ENCODE measurements around the gene ZBTB9.

ZBTB9 gene

GRCh38 chr6:33434961-33435360 is 19.4 kb upstream of the ZBTB9 start:
- peaks cover 25% of the 10 kb centered on the region for H3K4me1 ChIP-seq (ENCODE audit: insufficient read depth, low read length, severe bottlenecking)
- no peaks in the 10 kb centered on the region for H3K9me2 ChIP-seq (ENCODE audit: low read depth, low read length)
- no peaks in the 10 kb centered on the region for H4K20me1 ChIP-seq (ENCODE audit: insufficient read depth, low read length)
- no peak overlapping the region for H2AFZ ChIP-seq (ENCODE audit: low read length)
- H3K27me3 ChIP-seq (ENCODE audit: insufficient read depth, low read length), result no peaks in the 10 kb centered on the region
- H3K36me3 ChIP-seq (ENCODE audit: insufficient read depth, low read length), result peaks cover 28% of the 10 kb centered on the region
- H3K9me3 ChIP-seq (ENCODE audit: low read length), result no peaks in the 10 kb centered on the region
- H3K27ac ChIP-seq (ENCODE audit: low read depth, low read length, poor library complexity, severe bottlenecking), result no peak overlapping the region
- no peak overlapping the region for H3K9ac ChIP-seq (ENCODE audit: low read length)
- H3K4me2 ChIP-seq (ENCODE audit: low read length), result no peak overlapping the region
- TF ChIP-seq EZH2 (IDR thresholded peaks at IDR 0.05; ENCODE audit: borderline replicate concordance, low read length) (no peak), CTCF (IDR thresholded peaks at IDR 0.05; ENCODE audit: low read length) (no peak)
- no peaks in the 10 kb centered on the region for H3K79me2 ChIP-seq (ENCODE audit: insufficient read depth, low read length)
- H3F3A ChIP-seq (ENCODE audit: insufficient read depth, low read length), result no peaks in the 10 kb centered on the region
- no peak overlapping the region for H3K4me3 ChIP-seq (ENCODE audit: low read depth, low read length, poor library complexity, severe bottlenecking)

- Histone ChIP-seq H3K4me1 (ENCODE audit: insufficient read depth, low read length, severe bottlenecking) (peaks cover 2% of the 10 kb centered on the region), H3K4me2 (ENCODE audit: low read length) (no peak overlapping the region), H3K9me3 (ENCODE audit: low read length) (no peaks in the 10 kb centered on the region), H3K9ac (ENCODE audit: low read length) (no peak overlapping the region), H3K79me2 (ENCODE audit: insufficient read depth, low read length) (no peaks in the 10 kb centered on the region), H3K4me3 (ENCODE audit: low read depth, low read length, poor library complexity, severe bottlenecking) (no peak overlapping the region), H3K36me3 (ENCODE audit: insufficient read depth, low read length) (peaks cover 32% of the 10 kb centered on the region), H3K27me3 (ENCODE audit: insufficient read depth, low read length) (no peaks in the 10 kb centered on the region), H3K27ac (ENCODE audit: low read depth, low read length, poor library complexity, severe bottlenecking) (no peak overlapping the region), H3K9me2 (ENCODE audit: low read depth, low read length) (no peaks in the 10 kb centered on the region), H3F3A (ENCODE audit: insufficient read depth, low read length) (no peaks in the 10 kb centered on the region), H4K20me1 (ENCODE audit: insufficient read depth, low read length) (no peaks in the 10 kb centered on the region), H2AFZ (ENCODE audit: low read length) (no peak overlapping the region)
- TF ChIP-seq EZH2 (IDR thresholded peaks at IDR 0.05; ENCODE audit: borderline replicate concordance, low read length) (no peak), CTCF (IDR thresholded peaks at IDR 0.05; ENCODE audit: low read length) (no peak)
These were observed 16.7 kb upstream of the ZBTB9 start for GRCh38 chr6:33437666-33438065.

- no peak for TF ChIP-seq EZH2 (IDR thresholded peaks at IDR 0.05; ENCODE audit: borderline replicate concordance, low read length)
- TF ChIP-seq CTCF (IDR thresholded peaks at IDR 0.05; ENCODE audit: low read length), result no peak
- Histone ChIP-seq H3K79me2 (ENCODE audit: insufficient read depth, low read length) (no peaks in the 10 kb centered on the region), H3K27ac (ENCODE audit: low read depth, low read length, poor library complexity, severe bottlenecking) (no peak overlapping the region), H3K4me3 (ENCODE audit: low read depth, low read length, poor library complexity, severe bottlenecking) (no peak overlapping the region), H2AFZ (ENCODE audit: low read length) (no peak overlapping the region), H3K4me2 (ENCODE audit: low read length) (no peak overlapping the region), H4K20me1 (ENCODE audit: insufficient read depth, low read length) (no peaks in the 10 kb centered on the region), H3K9ac (ENCODE audit: low read length) (no peak overlapping the region), H3K9me3 (ENCODE audit: low read length) (no peaks in the 10 kb centered on the region), H3F3A (ENCODE audit: insufficient read depth, low read length) (no peaks in the 10 kb centered on the region), H3K36me3 (ENCODE audit: insufficient read depth, low read length) (peaks cover 37% of the 10 kb centered on the region), H3K4me1 (ENCODE audit: insufficient read depth, low read length, severe bottlenecking) (no peaks in the 10 kb centered on the region), H3K9me2 (ENCODE audit: low read depth, low read length) (no peaks in the 10 kb centered on the region), H3K27me3 (ENCODE audit: insufficient read depth, low read length) (no peaks in the 10 kb centered on the region)
These were observed 15.3 kb upstream of the ZBTB9 start for GRCh38 chr6:33438978-33439594.

All from OCI-LY1 (cell line).